GM12878 (cell line): Measurements from ENCODE around the gene PACS2. TPM values are rescaled to one million over a fixed set of nuclear protein-coding genes. Genes with fewer than 3 reads are reported as not detected.

ENCODE experiments used
- ATF2 ChIP-seq: IDR thresholded peaks from 2 replicates; pipeline ENCODE4 v1.6.1; 2012; ENCODE audit warnings: low read length, inconsistent platforms
- CEBPB ChIP-seq, 2 experiments: fragments of 150-350 bp in 1 of 2; IDR thresholded peaks; 2 replicates each; pipeline ENCODE4 v1.6.1; 2012 to 2014; ENCODE audit warnings: low read depth in 2 of 2, low read length in 2 of 2, borderline replicate concordance in 1 of 2, inconsistent platforms in 1 of 2
- CHD2 ChIP-seq: IDR thresholded peaks from 2 replicates; pipeline ENCODE4 v1.6.1; 2011; ENCODE audit warnings: low read depth, low read length, improper control_type of control experiment, borderline replicate concordance
- E2F4 ChIP-seq: IDR thresholded peaks from 2 replicates; pipeline ENCODE4 v1.6.1; 2012; ENCODE audit warnings: low read depth, low read length, improper control_type of control experiment
- E4F1 ChIP-seq: fragments of 450-650 bp; IDR thresholded peaks from 2 replicates; pipeline ENCODE4 v1.6.1; 2018; ENCODE audit warnings: borderline replicate concordance, mild to moderate bottlenecking; ENCODE audit not compliant: partially characterized antibody
- EGR1 ChIP-seq, 2 experiments: IDR thresholded peaks; 1 replicate in 1 of 2; 2 replicates in 1 of 2; pipeline ENCODE4 v1.6.1; 2011 to 2012; ENCODE audit warnings: low read depth in 2 of 2, low read length in 2 of 2, borderline replicate concordance in 1 of 2, mild to moderate bottlenecking in 1 of 2, moderate library complexity in 1 of 2
- EP300 ChIP-seq, 2 experiments: fragments of 150-350 bp in 1 of 2; IDR thresholded peaks; 2 replicates each; pipeline ENCODE4 v1.6.1; 2011 to 2012; ENCODE audit warnings: low read depth in 2 of 2, low read length in 2 of 2, borderline replicate concordance in 1 of 2, improper control_type of control experiment in 1 of 2, inconsistent platforms in 1 of 2; ENCODE audit not compliant: control insufficient read depth in 1 of 2
- HDGF ChIP-seq: fragments of 450-650 bp; IDR thresholded peaks from 2 replicates; pipeline ENCODE4 v1.6.1; 2016; ENCODE audit warnings: antibody characterized with exemption
- MYB ChIP-seq: fragments of 150-350 bp; IDR thresholded peaks from 2 replicates; pipeline ENCODE4 v1.6.1; 2014; ENCODE audit warnings: mild to moderate bottlenecking, low read depth, low read length, borderline replicate concordance
- NFYB ChIP-seq: IDR thresholded peaks from 2 replicates; pipeline ENCODE4 v1.6.1; 2011; ENCODE audit warnings: low read depth, mild to moderate bottlenecking, low read length, improper control_type of control experiment, moderate library complexity; ENCODE audit not compliant: insufficient read depth
- NKRF ChIP-seq: fragments of 450-650 bp; conservative IDR thresholded peaks from 2 replicates; pipeline ENCODE4 v1.6.1; 2017; ENCODE audit warnings: mild to moderate bottlenecking, moderate library complexity
- POLR2A ChIP-seq: IDR thresholded peaks from 2 replicates; pipeline ENCODE4 v1.6.1; 2011; ENCODE audit warnings: low read depth, mild to moderate bottlenecking, low read length
- RAD51 ChIP-seq: fragments of 450-650 bp; IDR thresholded peaks from 2 replicates; pipeline ENCODE4 v1.6.1; 2016; ENCODE audit warnings: moderate library complexity, mild to moderate bottlenecking, inconsistent platforms
- SRF ChIP-seq, 2 experiments: IDR thresholded peaks; 2 replicates each; pipeline ENCODE4 v1.6.1; 2011; ENCODE audit warnings: low read depth in 2 of 2, low read length in 2 of 2, mild to moderate bottlenecking in 1 of 2, moderate library complexity in 1 of 2
- TARDBP ChIP-seq: IDR thresholded peaks from 2 replicates; pipeline ENCODE4 v1.6.1; 2016; ENCODE audit warnings: borderline replicate concordance
- TCF7 ChIP-seq: IDR thresholded peaks from 2 replicates; pipeline ENCODE4 v1.6.1; 2014; ENCODE audit warnings: antibody characterized with exemption, borderline replicate concordance
- USF2 ChIP-seq: IDR thresholded peaks from 2 replicates; pipeline ENCODE4 v1.6.1; 2011; ENCODE audit warnings: low read depth, low read length, improper control_type of control experiment, borderline replicate concordance
- WRNIP1 ChIP-seq: IDR thresholded peaks from 2 replicates; pipeline ENCODE4 v1.6.1; 2011; ENCODE audit warnings: low read depth, low read length, improper control_type of control experiment, borderline replicate concordance
- polyA plus RNA-seq, 11 experiments: library from polyadenylated mRNA; depleted of rRNA in 4 of 11; unstranded in 6 of 11; stranded (reverse) in 5 of 11; fragments of >200 nt; fragmentation: Nextera tagmentation in 4 of 11; fragmentation: Illumina TruSeq in 1 of 11; extraction: Ambion mirVana in 4 of 11; extraction: Trizol in 1 of 11; gene quantifications; 1 replicate in 1 of 11; 2 replicates in 10 of 11; pipeline versions ENCODE4 v1.2.1 to v1.2.3, GENCODE V29; 2011 to 2016; ENCODE audit warnings: inconsistent platforms in 2 of 11, missing spikeins in 2 of 11, low read depth in 1 of 11
- total RNA-seq, 4 experiments: library from RNA; depleted of rRNA in 3 of 4; stranded (reverse); fragments of >200 nt in 3 of 4; fragmentation: Illumina TruSeq in 1 of 4; extraction: Trizol in 1 of 4; gene quantifications; 2 replicates each; pipeline versions ENCODE4 v1.2.1 to v1.2.3, GENCODE V29; 2013 to 2021

PACS2 gene
- total and polyA plus RNA-seq, 10 of the 15 experiments (the other 5 are each of a cell fraction or from before 2014, with no cell fraction given): 0.21 to 37.3 (median 9.4) TPM

GRCh38 chr14:105294142-105294597 lies 20.4 kb upstream of the PACS2 start (continued):
- no peak for TF ChIP-seq NKRF
- no peak for TF ChIP-seq CEBPB (IDR thresholded peaks at IDR 0.05; ENCODE audit: borderline replicate concordance in 1 of 2, low read depth in 2 of 2, low read length in 2 of 2)
- TF ChIP-seq EP300 (IDR thresholded peaks at IDR 0.05; ENCODE audit: borderline replicate concordance in 1 of 2, control insufficient read depth in 1 of 2, low read depth in 2 of 2, low read length in 2 of 2): peak in 1 of 2 experiments; percentile 61; a peak in 1 of 4 replicates
- TF ChIP-seq SRF (IDR thresholded peaks at IDR 0.05; ENCODE audit: low read depth in 2 of 2, low read length in 2 of 2): no peak
- no peak for TF ChIP-seq CHD2
- no peak for TF ChIP-seq ATF2
- no peak for TF ChIP-seq TCF7
- TF ChIP-seq EGR1 (IDR thresholded peaks at IDR 0.05; ENCODE audit: borderline replicate concordance in 1 of 2, low read depth in 2 of 2, low read length in 2 of 2): no peak
- TF ChIP-seq MYB: no peak
- TF ChIP-seq HDGF: peak; percentile 48; the same call in 1 of the 2 replicates
- peak; percentile 56; the same call in 1 of the 2 replicates for TF ChIP-seq POLR2A
- no peak for TF ChIP-seq E4F1
- no peak for TF ChIP-seq E2F4
- TF ChIP-seq NFYB: no peak
- no peak for TF ChIP-seq USF2
- no peak for TF ChIP-seq WRNIP1
- no peak for TF ChIP-seq RAD51
- no peak for TF ChIP-seq TARDBP
